GM10266 (cell line): ENCODE results near the gene HIVEP3.
A peak's percentile ranks its signal among the peaks of the same experiment; 100 is the strongest.

ENCODE experiments used
- DNase-seq: peaks from one replicate; pipeline ENCODE4 v3.0.0; 2012; ENCODE audit errors: extremely low spot score
- TF ChIP-seq, protein P1 (sequence below): IDR thresholded peaks from 2 replicates; pipeline ENCODE4 v1.5.1; 2012; ENCODE audit warnings: mild to moderate bottlenecking, low read depth; ENCODE audit not compliant: control insufficient read depth, insufficient read depth; ENCODE audit errors: missing control alignments

Gene HIVEP3

DNA sequence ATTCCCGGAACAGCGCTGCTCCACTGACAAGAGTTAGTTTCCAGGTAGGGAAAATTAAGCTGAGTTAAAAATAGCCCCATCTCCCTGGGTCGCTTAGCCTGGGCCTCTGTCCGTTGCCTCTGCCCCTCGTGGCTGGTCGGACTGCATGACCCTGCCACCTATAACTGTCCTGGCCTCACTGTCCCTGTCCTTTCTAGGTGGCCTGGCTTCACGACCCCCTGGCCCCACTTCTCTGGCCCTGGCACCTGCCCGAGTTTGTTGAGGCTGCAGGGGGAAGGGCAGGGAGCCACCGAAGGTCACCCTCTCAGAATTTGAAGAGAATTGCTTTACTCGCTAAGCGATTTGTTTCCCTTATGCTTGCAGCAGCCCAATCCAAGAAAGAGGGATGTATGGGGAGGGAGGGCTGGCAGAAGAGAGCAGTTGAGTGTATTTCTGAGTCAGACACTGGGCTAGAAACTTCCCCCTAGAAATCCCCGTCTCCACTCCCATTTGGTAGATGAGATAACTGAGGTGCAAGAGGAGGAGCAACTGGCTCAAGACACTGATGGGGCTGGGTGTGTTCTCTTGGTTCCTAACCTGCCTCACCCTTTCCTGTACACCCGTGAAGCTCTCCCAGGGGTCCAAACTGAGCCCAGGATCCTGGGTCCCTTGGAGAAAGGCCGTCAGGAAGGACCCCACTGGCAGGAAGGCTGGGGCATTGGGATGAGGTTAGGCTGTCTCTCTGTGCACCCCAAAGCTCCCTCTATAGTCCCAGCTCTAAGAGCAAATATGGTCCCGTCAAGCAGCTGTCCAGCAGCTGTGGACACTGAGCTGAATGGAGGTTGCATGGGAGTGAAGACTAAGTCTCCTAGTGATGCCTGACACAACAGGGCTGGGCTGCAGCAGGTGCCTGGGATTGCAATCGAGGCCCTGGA, 431.3 kb downstream of the HIVEP3 start:
- DNase-seq, result peak; percentile 83

DNA sequence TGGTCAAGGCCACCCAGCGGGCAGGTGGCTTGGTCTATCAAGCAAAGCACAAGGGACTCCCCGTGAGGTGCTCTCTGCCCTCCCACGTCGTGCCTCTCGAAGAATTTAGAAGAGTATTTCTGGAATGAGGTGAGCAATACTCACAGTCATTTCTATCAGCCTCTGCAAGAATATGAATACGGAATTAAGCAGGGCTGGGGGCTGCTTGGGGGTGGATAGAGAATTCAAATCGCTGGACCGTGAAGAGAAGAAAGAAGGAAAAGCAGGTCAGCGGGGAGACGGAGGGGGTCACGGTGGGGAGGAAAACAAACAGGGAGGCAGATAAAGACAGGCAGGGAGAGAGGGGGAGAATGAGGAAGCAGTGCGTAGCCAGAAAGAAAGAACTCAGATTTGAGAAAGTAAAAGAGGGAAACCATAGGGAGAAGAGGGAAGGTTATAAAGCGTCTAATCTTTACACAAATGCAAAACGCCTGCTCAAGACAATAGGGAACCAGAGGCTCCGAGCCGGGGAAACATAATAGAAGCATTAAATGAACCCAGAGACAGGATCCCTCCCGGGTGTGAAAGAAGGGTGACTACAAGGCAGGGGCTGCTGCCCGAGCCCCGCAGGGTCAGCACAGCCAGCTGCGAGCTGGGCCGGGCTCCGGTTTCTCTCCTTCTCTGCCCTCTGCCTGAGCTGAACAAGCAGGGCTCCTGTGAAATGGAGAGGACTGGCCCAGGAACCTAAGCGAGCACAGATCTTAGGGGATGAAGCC, 432.2 kb downstream of the HIVEP3 start:
- no peak for DNase-seq
- TF ChIP-seq, protein P1, sequence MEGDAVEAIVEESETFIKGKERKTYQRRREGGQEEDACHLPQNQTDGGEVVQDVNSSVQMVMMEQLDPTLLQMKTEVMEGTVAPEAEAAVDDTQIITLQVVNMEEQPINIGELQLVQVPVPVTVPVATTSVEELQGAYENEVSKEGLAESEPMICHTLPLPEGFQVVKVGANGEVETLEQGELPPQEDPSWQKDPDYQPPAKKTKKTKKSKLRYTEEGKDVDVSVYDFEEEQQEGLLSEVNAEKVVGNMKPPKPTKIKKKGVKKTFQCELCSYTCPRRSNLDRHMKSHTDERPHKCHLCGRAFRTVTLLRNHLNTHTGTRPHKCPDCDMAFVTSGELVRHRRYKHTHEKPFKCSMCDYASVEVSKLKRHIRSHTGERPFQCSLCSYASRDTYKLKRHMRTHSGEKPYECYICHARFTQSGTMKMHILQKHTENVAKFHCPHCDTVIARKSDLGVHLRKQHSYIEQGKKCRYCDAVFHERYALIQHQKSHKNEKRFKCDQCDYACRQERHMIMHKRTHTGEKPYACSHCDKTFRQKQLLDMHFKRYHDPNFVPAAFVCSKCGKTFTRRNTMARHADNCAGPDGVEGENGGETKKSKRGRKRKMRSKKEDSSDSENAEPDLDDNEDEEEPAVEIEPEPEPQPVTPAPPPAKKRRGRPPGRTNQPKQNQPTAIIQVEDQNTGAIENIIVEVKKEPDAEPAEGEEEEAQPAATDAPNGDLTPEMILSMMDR, result no peak

More for the DNA sequence above, 431.3 kb downstream of the HIVEP3 start:
- TF ChIP-seq, protein P1, result no peak

DNA sequence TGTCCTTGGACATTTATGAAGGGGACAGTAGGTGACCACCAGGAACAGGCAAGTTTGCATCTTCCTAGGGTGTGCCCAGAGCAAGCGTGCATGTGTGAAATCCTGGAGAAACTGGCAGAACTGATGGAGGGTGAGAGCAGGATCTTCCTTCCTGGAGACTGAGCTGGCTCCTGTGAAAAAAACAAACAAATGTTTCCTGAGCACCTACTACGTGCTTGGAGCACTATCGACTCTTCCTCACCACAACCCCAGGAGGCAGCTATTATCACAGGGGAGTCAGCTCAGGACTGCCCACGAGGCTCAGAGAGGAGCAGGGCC, 432.7 kb downstream of the HIVEP3 start:
- no peak for DNase-seq
- TF ChIP-seq, protein P1, result no peak

DNA sequence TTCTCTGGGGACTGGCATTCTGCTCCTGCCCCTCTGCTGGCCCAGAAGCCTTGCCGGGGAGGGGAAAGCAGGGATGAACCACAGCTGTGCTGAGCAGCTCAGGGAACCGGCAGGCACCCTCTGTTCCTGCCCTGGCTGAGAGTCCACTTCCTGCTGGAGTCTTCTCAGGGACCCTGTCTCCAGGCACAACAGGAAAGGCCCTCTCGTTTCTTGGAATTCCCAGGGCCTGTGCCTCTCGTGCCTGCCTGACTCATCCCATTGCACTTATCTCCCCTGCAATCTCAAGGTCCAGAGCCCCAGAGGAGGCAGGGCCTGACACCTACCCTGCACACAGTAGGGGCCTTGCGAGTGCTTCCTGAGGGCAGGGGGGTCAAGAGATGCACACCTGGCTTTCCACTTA, 433.1 kb downstream of the HIVEP3 start:
- TF ChIP-seq, protein P1, result no peak
- DNase-seq, result no peak

DNA sequence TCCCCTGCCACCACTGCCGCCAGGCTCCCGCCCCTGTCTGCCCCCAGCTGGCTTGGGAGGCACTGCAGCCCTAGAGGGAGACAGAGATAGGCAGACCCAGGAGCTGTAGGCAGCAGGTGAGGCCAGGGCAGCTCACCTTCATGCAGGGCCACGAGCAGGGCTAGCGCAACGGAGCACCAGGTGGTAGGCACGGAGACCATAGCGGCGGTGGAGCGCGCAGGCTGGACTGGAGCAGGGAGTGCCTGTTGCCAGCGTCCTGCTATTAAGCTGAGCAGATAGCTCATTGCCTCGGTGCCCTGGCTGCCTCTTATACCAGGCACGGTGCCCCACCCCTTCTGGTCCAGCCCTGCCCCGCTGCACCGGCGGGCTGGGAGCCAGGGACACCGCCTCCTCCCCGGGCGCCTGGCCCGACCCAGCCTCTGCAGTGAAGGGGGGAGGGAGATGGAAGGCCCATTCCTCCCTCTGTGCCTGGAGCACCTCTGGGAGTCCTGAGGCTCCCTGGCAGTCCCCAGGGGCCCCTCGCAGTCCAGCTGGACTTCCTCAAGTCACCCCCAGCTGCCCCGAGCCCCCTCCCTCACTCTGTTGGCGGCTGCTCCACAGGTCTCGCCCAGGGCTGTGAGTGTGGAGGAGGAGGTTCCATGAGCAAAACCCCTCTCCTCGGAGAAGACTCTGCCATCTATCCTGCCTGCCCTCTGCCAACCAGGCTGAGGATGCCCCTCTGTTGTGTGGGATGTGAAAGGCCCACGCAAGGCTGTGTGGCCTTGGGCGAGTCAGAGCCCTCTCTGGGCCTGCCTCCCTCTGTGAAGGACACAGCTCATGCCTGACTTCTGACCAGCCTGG, 434.1 kb downstream of the HIVEP3 start, which contains the start of gene EDN2:
EDN2 (minus strand) TSS at position 282 of the 840 bp plus-strand sequence; CDS start at position 200, 82 bp downstream.
- no peak for DNase-seq
- TF ChIP-seq, protein P1, result peak; percentile 25

DNA sequence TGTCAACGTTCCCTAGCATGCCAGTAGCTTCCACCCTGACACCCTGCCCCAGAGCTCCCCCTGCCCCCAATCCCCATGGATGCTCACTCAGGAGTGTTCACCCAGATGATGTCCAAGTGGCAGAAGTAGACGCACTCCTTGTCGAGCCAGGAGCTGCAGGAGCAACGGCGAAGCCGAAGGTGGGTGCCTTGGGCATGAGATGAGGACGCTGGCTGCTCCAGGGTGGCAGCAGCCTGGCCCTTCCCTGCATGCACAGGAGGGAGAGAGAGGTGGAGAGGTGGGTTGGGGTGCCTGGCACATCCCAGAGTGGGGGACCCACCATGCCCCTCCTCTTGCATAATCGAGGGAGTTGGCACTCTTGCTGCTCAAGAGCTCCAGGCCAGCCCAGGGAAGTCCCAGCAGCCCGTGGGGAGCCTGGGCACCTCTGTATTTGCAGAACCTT, 434.7 kb downstream of the HIVEP3 start:
- TF ChIP-seq, protein P1, result no peak
- no peak for DNase-seq
